ENCODE measurements around the gene BCAM.

The BCAM gene

DNA sequence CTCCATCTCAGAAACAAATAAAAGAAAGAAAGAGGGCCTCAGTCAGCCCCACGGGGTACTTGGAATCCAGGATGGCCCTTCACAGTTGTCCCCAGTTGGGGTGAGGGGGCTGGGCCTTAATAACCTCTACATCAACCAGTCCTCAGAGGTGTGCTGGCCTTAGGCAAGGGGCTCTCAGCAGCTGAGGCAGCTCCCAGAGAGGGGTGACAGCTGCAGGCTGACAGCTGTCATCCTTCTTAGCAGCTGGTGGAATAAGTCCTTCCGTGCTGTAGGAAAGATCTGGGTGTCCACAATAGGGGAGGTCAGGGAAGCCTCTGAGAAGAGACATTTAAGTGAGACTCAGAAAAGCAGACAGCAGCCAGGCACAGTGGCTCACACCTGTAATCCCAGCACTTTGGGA, 7.4 kb downstream of the BCAM start:
- Histone ChIP-seq H3K9me3 (ENCODE audit: insufficient read depth, low read length, severe bottlenecking) (no peaks in the 10 kb centered on the region), H3K27me3 (ENCODE audit: insufficient read depth, low read length, poor library complexity) (no peaks in the 10 kb centered on the region), H3K9ac (ENCODE audit: low read depth, low read length) (no peak overlapping the region), H3K4me2 (ENCODE audit: insufficient read depth, low read length) (no peak overlapping the region), H3K27ac (ENCODE audit: low read length) (no peak overlapping the region), H4K20me1 (ENCODE audit: insufficient read depth, low read length) (no peaks in the 10 kb centered on the region), H2AFZ (ENCODE audit: low read depth, low read length) (no peak overlapping the region), H3K4me1 (ENCODE audit: insufficient read depth, low read length) (no peaks in the 10 kb centered on the region), H3K79me2 (ENCODE audit: insufficient read depth, low read length) (no peaks in the 10 kb centered on the region), H3K4me3 (ENCODE audit: low read depth in 1 of 2, low read length in 2 of 2) (no peak overlapping the region), H3K36me3 (ENCODE audit: insufficient read depth, low read length) (no peaks in the 10 kb centered on the region)
- TF ChIP-seq, protein P1, sequence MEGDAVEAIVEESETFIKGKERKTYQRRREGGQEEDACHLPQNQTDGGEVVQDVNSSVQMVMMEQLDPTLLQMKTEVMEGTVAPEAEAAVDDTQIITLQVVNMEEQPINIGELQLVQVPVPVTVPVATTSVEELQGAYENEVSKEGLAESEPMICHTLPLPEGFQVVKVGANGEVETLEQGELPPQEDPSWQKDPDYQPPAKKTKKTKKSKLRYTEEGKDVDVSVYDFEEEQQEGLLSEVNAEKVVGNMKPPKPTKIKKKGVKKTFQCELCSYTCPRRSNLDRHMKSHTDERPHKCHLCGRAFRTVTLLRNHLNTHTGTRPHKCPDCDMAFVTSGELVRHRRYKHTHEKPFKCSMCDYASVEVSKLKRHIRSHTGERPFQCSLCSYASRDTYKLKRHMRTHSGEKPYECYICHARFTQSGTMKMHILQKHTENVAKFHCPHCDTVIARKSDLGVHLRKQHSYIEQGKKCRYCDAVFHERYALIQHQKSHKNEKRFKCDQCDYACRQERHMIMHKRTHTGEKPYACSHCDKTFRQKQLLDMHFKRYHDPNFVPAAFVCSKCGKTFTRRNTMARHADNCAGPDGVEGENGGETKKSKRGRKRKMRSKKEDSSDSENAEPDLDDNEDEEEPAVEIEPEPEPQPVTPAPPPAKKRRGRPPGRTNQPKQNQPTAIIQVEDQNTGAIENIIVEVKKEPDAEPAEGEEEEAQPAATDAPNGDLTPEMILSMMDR (IDR thresholded peaks at IDR 0.05; ENCODE audit: borderline replicate concordance, extremely low read depth, low read length, poor library complexity, severe bottlenecking) = no peak
- TF ChIP-seq EZH2 (IDR thresholded peaks at IDR 0.05; ENCODE audit: borderline replicate concordance, low read depth, low read length, severe bottlenecking) = no peak
- ATAC-seq (ENCODE audit: insufficient read depth, low read depth) (no peak), DNase-seq (no peak)

DNA sequence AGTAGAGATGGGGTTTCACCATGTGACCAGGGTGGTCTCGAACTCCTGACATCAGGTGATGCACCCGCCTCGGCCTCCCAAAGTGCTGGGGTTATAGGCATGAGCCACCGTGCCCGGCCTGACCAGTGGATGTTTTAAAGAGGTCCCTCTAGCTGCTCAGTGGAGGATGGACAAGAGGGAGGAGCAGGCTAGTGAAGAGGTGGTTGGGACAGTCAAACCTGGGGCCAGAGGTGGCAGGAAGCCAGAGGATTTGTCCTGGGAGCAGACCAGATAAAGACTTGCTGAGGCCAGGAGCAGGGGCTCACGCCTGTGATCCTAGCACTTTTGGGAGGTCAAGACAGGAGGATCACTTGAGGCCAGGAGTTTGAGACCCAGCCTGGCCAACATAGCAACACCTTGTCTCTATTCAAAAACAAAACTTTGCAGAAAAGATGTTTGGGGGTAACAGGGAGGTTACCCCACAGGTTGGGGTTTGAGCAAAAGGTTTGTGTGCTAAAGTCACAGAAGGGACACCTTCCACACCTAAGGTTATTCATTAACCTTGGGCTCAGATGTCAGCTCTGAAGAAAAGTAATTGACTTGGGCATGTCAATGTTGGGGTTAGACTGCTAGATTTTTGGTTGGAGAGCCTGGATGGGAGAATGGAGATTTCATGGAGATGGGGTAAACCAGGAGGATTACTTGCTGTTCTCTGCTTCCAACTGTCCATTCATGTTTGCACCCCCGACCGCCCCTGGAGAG, 9.0 kb downstream of the BCAM start:
- Histone ChIP-seq H3K9ac (ENCODE audit: low read depth, low read length) (no peak overlapping the region), H3K36me3 (ENCODE audit: insufficient read depth, low read length) (no peaks in the 10 kb centered on the region), H3K9me3 (ENCODE audit: insufficient read depth, low read length, severe bottlenecking) (no peaks in the 10 kb centered on the region), H3K4me1 (ENCODE audit: insufficient read depth, low read length) (no peaks in the 10 kb centered on the region), H3K4me2 (ENCODE audit: insufficient read depth, low read length) (no peak overlapping the region), H2AFZ (ENCODE audit: low read depth, low read length) (no peak overlapping the region), H4K20me1 (ENCODE audit: insufficient read depth, low read length) (no peaks in the 10 kb centered on the region), H3K79me2 (ENCODE audit: insufficient read depth, low read length) (no peaks in the 10 kb centered on the region), H3K27me3 (ENCODE audit: insufficient read depth, low read length, poor library complexity) (no peaks in the 10 kb centered on the region), H3K4me3 (ENCODE audit: low read depth in 1 of 2, low read length in 2 of 2) (no peak overlapping the region), H3K27ac (ENCODE audit: low read length) (no peak overlapping the region)
- ATAC-seq (ENCODE audit: insufficient read depth, low read depth) (no peak), DNase-seq (no peak)
- TF ChIP-seq, protein P1 (IDR thresholded peaks at IDR 0.05; ENCODE audit: borderline replicate concordance, extremely low read depth, low read length, poor library complexity, severe bottlenecking) = no peak
- no peak for TF ChIP-seq EZH2 (IDR thresholded peaks at IDR 0.05; ENCODE audit: borderline replicate concordance, low read depth, low read length, severe bottlenecking)

- no peak overlapping the region for H3K9ac ChIP-seq (ENCODE audit: low read depth, low read length)
- ATAC-seq (ENCODE audit: insufficient read depth, low read depth) (no peak), DNase-seq (no peak)
- no peaks in the 10 kb centered on the region for H3K4me1 ChIP-seq (ENCODE audit: insufficient read depth, low read length)
- H3K27ac ChIP-seq (ENCODE audit: low read length) = no peak overlapping the region
- H4K20me1 ChIP-seq (ENCODE audit: insufficient read depth, low read length) = no peaks in the 10 kb centered on the region
- H3K27me3 ChIP-seq (ENCODE audit: insufficient read depth, low read length, poor library complexity) = no peaks in the 10 kb centered on the region
- H3K36me3 ChIP-seq (ENCODE audit: insufficient read depth, low read length) = no peaks in the 10 kb centered on the region
- no peaks in the 10 kb centered on the region for H3K9me3 ChIP-seq (ENCODE audit: insufficient read depth, low read length, severe bottlenecking)
- no peak overlapping the region for H3K4me3 ChIP-seq (ENCODE audit: low read depth in 1 of 2, low read length in 2 of 2)
- no peaks in the 10 kb centered on the region for H3K79me2 ChIP-seq (ENCODE audit: insufficient read depth, low read length)
- H2AFZ ChIP-seq (ENCODE audit: low read depth, low read length) = no peak overlapping the region
- TF ChIP-seq EZH2 (IDR thresholded peaks at IDR 0.05; ENCODE audit: borderline replicate concordance, low read depth, low read length, severe bottlenecking) = no peak
- TF ChIP-seq, protein P1 (IDR thresholded peaks at IDR 0.05; ENCODE audit: borderline replicate concordance, extremely low read depth, low read length, poor library complexity, severe bottlenecking) = no peak
- H3K4me2 ChIP-seq (ENCODE audit: insufficient read depth, low read length) = no peak overlapping the region
Observed at GRCh38 chr19:44818466-44819031, 9.6 kb downstream of the BCAM start.
